Measurements from ENCODE around the gene PRSS33. TPM values are rescaled to one million over a fixed set of nuclear protein-coding genes. Genes with fewer than 3 reads are reported as not detected.
A peak's percentile ranks its signal among the peaks of the same experiment; 100 is the strongest.

PRSS33 gene
- polyA plus RNA-seq, 2 donors, result not detected

DNA sequence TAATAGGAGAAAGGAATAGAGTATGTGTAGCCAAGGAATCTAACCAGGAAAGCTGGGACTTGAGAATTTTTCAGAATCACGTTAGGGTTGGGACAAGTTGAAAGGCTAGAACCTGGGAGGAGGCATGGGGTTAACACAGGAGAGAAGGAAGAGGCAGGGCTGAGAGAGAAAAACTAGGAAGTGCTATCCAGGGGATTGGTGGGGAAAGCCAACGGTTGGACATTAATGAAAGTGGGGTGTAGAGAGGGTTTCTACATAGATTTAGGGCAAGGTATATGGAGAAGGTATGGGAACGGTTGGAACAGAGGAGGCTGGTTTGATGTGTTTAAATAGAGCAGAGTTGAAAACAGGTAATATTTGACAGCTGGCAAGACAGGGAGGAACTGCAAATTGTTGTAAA, 32.2 kb downstream of the PRSS33 start:
- Histone ChIP-seq H3K4me3 (ENCODE audit: low read depth in 1 of 2, low read length in 2 of 2) (peak overlapping the region in 1 of 2 donors; percentile 85), H3K4me1 (ENCODE audit: control insufficient read depth in 2 of 2, insufficient read depth in 2 of 2, low read length in 1 of 2) (peaks cover 2 to 6% of the 10 kb centered on the region in 2 donors), H3K27me3 (ENCODE audit: control insufficient read depth in 1 of 2, insufficient read depth in 2 of 2, low read length in 2 of 2) (no peaks in the 10 kb centered on the region), H3K9me3 (ENCODE audit: control insufficient read depth in 2 of 2, insufficient read depth in 1 of 2, low read depth in 1 of 2, low read length in 1 of 2) (peaks cover 0 to 2% of the 10 kb centered on the region in 2 donors), H3K36me3 (ENCODE audit: control insufficient read depth in 2 of 2, insufficient read depth in 2 of 2, low read length in 1 of 2) (peaks cover 16 to 25% of the 10 kb centered on the region in 2 donors), H3K27ac (ENCODE audit: low read depth in 2 of 2, low read length in 1 of 2) (no peak overlapping the region)
- WGBS, 2 donors, result 16 to 18% methylated on average over 3 of the region's 3 CpGs

DNA sequence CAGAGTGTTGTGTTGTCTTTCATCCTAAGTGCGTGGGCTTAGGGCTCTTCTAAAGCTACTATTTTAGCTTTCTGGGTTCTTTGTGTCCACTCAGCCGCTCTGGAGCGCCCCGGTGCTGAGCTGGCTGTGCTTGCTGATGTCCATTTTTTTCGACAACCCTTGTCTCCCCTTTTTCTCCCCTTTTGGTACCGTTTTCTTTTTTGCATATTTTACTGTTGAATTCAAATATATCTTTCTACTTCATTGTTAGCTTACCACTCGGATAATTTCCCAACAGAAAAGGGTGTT, 33.7 kb downstream of the PRSS33 start:
- Histone ChIP-seq H3K4me3 (ENCODE audit: low read depth in 1 of 2, low read length in 2 of 2) (peak overlapping the region; percentile 85 to 86), H3K9me3 (ENCODE audit: control insufficient read depth in 2 of 2, insufficient read depth in 1 of 2, low read depth in 1 of 2, low read length in 1 of 2) (peaks cover 0 to 2% of the 10 kb centered on the region in 2 donors), H3K36me3 (ENCODE audit: control insufficient read depth in 2 of 2, insufficient read depth in 2 of 2, low read length in 1 of 2) (peaks cover 10 to 16% of the 10 kb centered on the region in 2 donors), H3K27me3 (ENCODE audit: control insufficient read depth in 1 of 2, insufficient read depth in 2 of 2, low read length in 2 of 2) (no peaks in the 10 kb centered on the region), H3K4me1 (ENCODE audit: control insufficient read depth in 2 of 2, insufficient read depth in 2 of 2, low read length in 1 of 2) (peaks cover 2 to 6% of the 10 kb centered on the region in 2 donors), H3K27ac (ENCODE audit: low read depth in 2 of 2, low read length in 1 of 2) (peak overlapping the region; percentile 100)
- WGBS, 2 donors, result 3% methylated on average over 7 of the region's 7 CpGs

DNA sequence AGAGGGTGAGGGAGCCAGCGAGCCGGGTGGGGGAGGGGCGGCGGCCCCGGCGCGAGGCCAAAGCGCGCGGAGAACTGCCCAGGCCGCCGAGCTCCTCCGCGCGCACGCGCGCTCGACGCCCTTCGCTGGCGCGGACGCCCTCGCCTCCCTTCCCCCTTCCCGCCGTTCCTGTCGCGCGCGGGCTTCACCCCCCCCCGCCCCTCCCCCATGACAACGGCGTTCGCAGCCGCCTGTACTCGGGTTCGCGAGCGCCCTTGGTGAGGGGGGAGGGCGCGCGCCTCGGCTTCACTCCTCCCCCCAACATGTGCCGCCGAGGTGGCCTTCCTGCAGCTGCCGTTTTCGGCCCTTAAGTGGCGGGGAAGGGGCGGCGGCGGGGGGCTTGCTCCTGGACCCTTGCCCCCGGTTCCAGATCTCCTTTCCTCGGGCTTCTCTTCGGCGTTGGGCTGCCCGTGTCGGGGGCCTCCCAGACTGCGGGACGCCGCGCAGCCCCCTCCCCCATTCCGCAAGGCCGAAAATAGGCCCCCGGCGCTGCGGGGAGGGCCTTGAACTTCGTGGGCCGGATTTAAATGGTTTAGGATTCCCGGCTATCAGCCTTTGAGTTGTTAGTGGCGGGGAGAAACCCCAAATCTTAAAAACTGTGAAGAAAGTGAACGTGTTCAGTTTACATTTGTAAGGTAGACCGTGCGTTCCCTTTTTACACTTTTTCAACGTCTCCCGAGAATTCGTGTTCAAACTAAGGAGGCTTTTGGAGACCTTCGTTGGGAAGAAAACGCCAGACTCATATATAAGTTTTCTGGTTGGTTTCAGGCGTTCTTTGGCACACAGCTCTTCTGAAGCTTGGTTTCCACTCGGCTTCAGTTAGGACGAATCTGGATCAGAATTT, 34.3 kb downstream of the PRSS33 start:
- Histone ChIP-seq H3K36me3 (ENCODE audit: control insufficient read depth in 2 of 2, insufficient read depth in 2 of 2, low read length in 1 of 2) (peaks cover 7 to 15% of the 10 kb centered on the region in 2 donors), H3K27me3 (ENCODE audit: control insufficient read depth in 1 of 2, insufficient read depth in 2 of 2, low read length in 2 of 2) (no peaks in the 10 kb centered on the region), H3K27ac (ENCODE audit: low read depth in 2 of 2, low read length in 1 of 2) (peak overlapping the region; percentile 100), H3K4me1 (ENCODE audit: control insufficient read depth in 2 of 2, insufficient read depth in 2 of 2, low read length in 1 of 2) (peaks cover under 1 to 6% of the 10 kb centered on the region in 2 donors), H3K9me3 (ENCODE audit: control insufficient read depth in 2 of 2, insufficient read depth in 1 of 2, low read depth in 1 of 2, low read length in 1 of 2) (peaks cover 0 to 2% of the 10 kb centered on the region in 2 donors), H3K4me3 (ENCODE audit: low read depth in 1 of 2, low read length in 2 of 2) (peak overlapping the region; percentile 85 to 86)
- whole genome bisulfite sequencing, 2 donors, result 1% methylated on average over 46 to 81 of the region's 82 CpGs

DNA sequence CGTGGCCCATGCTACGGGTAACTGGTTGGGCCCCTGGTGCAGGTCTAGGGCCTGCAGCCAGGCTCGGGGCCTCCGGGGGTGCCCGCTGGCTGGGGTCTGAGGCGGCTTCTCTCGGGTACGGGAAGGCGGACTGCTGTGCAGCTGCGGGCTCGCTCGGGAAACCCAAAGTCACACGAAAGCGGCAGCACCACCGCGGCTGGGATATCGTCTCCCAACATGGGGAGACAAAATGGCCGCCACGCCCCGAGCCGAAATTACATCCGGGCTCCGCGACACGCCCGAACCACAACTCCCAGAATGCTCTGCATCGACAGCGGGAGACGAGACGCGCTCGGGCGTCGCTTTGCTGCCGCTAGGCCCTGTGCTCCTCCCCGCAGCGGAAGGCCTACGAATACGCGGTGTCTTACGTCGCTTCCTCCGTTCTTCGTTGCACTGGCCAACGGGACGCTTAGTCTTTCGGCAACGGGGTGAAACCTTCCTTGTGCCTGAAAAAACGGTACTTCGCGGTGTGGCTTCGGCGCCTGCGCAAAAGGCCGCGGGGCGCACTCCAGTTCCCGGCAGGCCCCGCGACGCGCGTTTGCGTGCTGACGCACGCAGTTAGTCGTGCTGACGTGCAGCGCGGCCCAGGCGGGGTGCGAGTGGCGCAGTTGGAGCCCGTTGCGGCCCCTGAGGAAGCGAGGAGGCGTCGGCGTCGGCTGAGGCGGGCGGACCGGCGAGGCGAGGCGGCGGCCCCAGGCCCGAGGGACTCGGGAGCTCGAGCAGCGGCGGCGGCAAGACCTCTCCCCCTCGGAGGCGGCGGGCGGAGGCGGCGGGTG, 35.1 kb downstream of the PRSS33 start, which contains the start of gene SRRM2:
Gene SRRM2, plus strand, starts transcription at position 604 of the 815 bp plus-strand sequence. CDS start 3,727 bp downstream, outside the sequence.
- H3K36me3 ChIP-seq (ENCODE audit: control insufficient read depth in 2 of 2, insufficient read depth in 2 of 2, low read length in 1 of 2), result peaks cover 3 to 7% of the 10 kb centered on the region in 2 donors
- H3K4me3 ChIP-seq (ENCODE audit: low read depth in 1 of 2, low read length in 2 of 2), result peak within 1 kb of the TSS; percentile 85 to 86
- peaks cover 0 to 6% of the 10 kb centered on the region in 2 donors for H3K4me1 ChIP-seq (ENCODE audit: control insufficient read depth in 2 of 2, insufficient read depth in 2 of 2, low read length in 1 of 2)
- WGBS, 2 donors, result 1 to 2% methylated on average over 74 to 99 of the region's 99 CpGs
- H3K9me3 ChIP-seq (ENCODE audit: control insufficient read depth in 2 of 2, insufficient read depth in 1 of 2, low read depth in 1 of 2, low read length in 1 of 2), result peaks cover 0 to 2% of the 10 kb centered on the region in 2 donors
- H3K27me3 ChIP-seq (ENCODE audit: control insufficient read depth in 1 of 2, insufficient read depth in 2 of 2, low read length in 2 of 2), result no peaks in the 10 kb centered on the region
- H3K27ac ChIP-seq (ENCODE audit: low read depth in 2 of 2, low read length in 1 of 2), result peak within 1 kb of the TSS; percentile 100

DNA sequence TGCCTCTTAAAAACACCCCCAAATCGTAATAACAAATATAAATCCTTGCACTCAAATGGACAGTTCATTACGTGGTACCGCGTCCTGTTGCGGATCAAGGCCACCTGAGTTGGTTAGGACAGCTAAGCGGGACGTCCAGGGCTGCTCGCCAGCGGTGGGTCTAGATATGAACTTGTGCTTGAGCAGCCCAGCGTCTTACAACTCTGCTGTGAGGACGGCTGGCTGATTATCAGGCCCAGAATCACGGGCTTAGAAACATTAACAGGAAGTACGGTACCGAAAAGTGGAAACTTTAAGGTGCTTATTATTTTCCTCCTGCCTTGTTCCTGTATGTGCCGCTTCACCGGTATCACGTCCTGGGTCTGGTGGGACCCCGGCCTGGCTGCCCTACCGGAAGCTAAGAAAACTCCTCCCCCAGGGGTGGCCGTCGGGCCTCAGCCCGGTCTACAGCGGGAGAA, 35.8 kb downstream of the PRSS33 start:
- Histone ChIP-seq H3K9me3 (ENCODE audit: control insufficient read depth in 2 of 2, insufficient read depth in 1 of 2, low read depth in 1 of 2, low read length in 1 of 2) (peaks cover 0 to 2% of the 10 kb centered on the region in 2 donors), H3K4me1 (ENCODE audit: control insufficient read depth in 2 of 2, insufficient read depth in 2 of 2, low read length in 1 of 2) (peaks cover 0 to 5% of the 10 kb centered on the region in 2 donors), H3K4me3 (ENCODE audit: low read depth in 1 of 2, low read length in 2 of 2) (peak overlapping the region; percentile 85 to 86), H3K36me3 (ENCODE audit: control insufficient read depth in 2 of 2, insufficient read depth in 2 of 2, low read length in 1 of 2) (peaks cover 3 to 6% of the 10 kb centered on the region in 2 donors), H3K27me3 (ENCODE audit: control insufficient read depth in 1 of 2, insufficient read depth in 2 of 2, low read length in 2 of 2) (no peaks in the 10 kb centered on the region), H3K27ac (ENCODE audit: low read depth in 2 of 2, low read length in 1 of 2) (peak overlapping the region; percentile 100)
- 56 to 57% methylated on average over 23 of the region's 23 CpGs for WGBS, 2 donors

DNA sequence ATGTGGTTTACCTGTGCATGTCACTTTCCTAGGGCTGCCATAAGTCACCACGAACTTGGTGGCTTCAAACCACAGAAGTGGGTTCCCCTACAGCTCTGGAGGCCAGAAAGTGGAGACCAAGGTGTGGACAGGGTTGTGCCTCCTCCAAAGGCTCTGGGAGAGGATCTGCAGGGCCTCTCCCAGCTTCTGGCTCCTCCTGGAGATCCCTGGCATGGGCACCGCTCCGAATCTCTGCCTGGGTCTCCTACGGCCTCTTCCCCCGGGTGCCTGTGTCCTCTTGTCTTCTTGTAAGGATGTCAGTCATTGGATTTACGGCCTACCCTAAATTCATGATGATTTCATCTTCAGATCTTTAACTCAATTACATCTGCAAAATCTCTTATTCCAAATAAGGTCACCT, 37.4 kb downstream of the PRSS33 start:
- Histone ChIP-seq H3K27ac (ENCODE audit: low read depth in 2 of 2, low read length in 1 of 2) (no peak overlapping the region), H3K4me1 (ENCODE audit: control insufficient read depth in 2 of 2, insufficient read depth in 2 of 2, low read length in 1 of 2) (no peaks in the 10 kb centered on the region), H3K9me3 (ENCODE audit: control insufficient read depth in 2 of 2, insufficient read depth in 1 of 2, low read depth in 1 of 2, low read length in 1 of 2) (peaks cover 0 to 2% of the 10 kb centered on the region in 2 donors), H3K4me3 (ENCODE audit: low read depth in 1 of 2, low read length in 2 of 2) (no peak overlapping the region), H3K36me3 (ENCODE audit: control insufficient read depth in 2 of 2, insufficient read depth in 2 of 2, low read length in 1 of 2) (no peaks in the 10 kb centered on the region), H3K27me3 (ENCODE audit: control insufficient read depth in 1 of 2, insufficient read depth in 2 of 2, low read length in 2 of 2) (no peaks in the 10 kb centered on the region)
- WGBS, 2 donors, result 91 to 95% methylated on average over 6 of the region's 6 CpGs

DNA sequence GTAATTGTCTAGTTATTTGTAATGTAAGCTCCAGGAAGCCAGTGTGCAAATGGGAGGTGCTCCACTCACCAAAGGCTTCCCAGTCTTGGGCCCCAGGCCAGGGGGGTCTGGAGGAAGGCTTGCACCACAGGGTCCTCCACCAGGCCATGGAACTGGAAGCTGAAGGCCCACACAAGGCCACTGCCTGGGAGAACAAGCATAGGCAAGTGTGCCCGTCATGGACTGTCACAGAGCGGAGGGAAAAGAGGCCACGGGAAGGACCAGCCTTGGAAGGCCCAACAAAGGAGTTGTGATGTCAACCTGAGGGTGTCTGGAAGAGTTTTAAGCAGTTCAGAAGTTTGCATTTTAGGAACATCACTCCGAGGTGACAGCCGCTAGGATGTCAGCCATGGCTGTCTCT, 37.9 kb downstream of the PRSS33 start:
- no peaks in the 10 kb centered on the region for H3K36me3 ChIP-seq (ENCODE audit: control insufficient read depth in 2 of 2, insufficient read depth in 2 of 2, low read length in 1 of 2)
- H3K4me3 ChIP-seq (ENCODE audit: low read depth in 1 of 2, low read length in 2 of 2), result no peak overlapping the region
- H3K27me3 ChIP-seq (ENCODE audit: control insufficient read depth in 1 of 2, insufficient read depth in 2 of 2, low read length in 2 of 2), result no peaks in the 10 kb centered on the region
- peaks cover 0 to 2% of the 10 kb centered on the region in 2 donors for H3K9me3 ChIP-seq (ENCODE audit: control insufficient read depth in 2 of 2, insufficient read depth in 1 of 2, low read depth in 1 of 2, low read length in 1 of 2)
- WGBS, 2 donors, result 97 to 98% methylated on average over 5 of the region's 5 CpGs
- H3K4me1 ChIP-seq (ENCODE audit: control insufficient read depth in 2 of 2, insufficient read depth in 2 of 2, low read length in 1 of 2), result no peaks in the 10 kb centered on the region
- no peak overlapping the region for H3K27ac ChIP-seq (ENCODE audit: low read depth in 2 of 2, low read length in 1 of 2)

DNA sequence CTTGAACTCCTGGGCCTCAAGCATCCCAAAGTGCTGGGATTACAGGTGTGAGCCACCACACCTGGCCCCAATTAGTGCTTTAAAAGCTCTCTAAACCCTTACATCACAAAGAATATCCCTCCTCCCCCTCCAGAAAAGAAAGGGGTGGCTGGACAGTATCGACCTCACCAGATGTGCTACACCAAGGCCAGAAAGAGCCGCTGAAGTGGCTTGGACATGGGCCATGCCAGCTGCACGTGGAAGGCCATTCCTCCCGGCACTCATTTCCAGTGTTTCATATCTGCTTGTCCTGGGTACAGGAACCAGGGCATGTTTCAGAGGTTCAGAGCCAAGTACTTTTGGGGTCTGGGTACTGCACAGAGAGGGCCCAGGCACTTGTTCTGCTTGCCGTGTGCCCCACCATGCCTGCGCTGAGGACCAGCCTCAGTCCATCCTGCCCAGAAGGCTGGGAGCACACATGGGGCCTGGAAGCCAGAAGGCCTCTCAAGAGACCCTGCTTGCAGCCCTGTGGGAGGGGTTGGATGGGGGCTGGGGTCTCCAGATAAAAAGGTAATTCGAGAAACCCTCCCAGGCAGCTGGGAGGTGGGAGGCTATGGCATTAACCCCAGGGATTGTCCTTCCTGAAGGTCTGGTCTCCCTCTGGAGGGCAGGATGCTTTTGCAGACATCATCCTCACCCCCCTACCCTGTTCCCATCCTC, 38.5 kb downstream of the PRSS33 start:
- WGBS, 2 donors, result 88 to 93% methylated on average over 7 of the region's 7 CpGs
- Histone ChIP-seq H3K36me3 (ENCODE audit: control insufficient read depth in 2 of 2, insufficient read depth in 2 of 2, low read length in 1 of 2) (no peaks in the 10 kb centered on the region), H3K4me3 (ENCODE audit: low read depth in 1 of 2, low read length in 2 of 2) (no peak overlapping the region), H3K4me1 (ENCODE audit: control insufficient read depth in 2 of 2, insufficient read depth in 2 of 2, low read length in 1 of 2) (no peaks in the 10 kb centered on the region), H3K27me3 (ENCODE audit: control insufficient read depth in 1 of 2, insufficient read depth in 2 of 2, low read length in 2 of 2) (no peaks in the 10 kb centered on the region), H3K9me3 (ENCODE audit: control insufficient read depth in 2 of 2, insufficient read depth in 1 of 2, low read depth in 1 of 2, low read length in 1 of 2) (peaks cover 0 to 2% of the 10 kb centered on the region in 2 donors), H3K27ac (ENCODE audit: low read depth in 2 of 2, low read length in 1 of 2) (no peak overlapping the region)

DNA sequence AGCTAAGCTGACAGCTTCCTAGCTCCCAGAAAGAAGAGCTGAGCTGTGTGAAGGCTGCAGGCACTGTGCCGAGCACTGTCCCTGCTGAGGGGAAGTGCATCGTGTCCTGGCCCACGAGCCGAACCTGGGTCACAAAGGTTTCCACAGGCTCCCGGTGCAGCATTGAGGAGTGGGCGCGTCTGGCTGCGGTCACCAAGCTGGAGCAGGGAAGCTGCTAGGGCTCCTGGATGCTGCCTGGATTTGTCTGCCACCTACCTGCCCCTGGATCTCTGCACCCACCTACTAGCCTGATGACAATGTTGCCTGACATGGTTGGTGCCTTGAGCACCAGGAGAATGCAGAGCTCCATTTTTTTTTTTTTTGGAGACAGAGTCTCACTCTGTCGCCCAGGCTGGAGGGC, 41.4 kb downstream of the PRSS33 start:
- no peak overlapping the region for H3K27ac ChIP-seq (ENCODE audit: low read depth in 2 of 2, low read length in 1 of 2)
- H3K27me3 ChIP-seq (ENCODE audit: control insufficient read depth in 1 of 2, insufficient read depth in 2 of 2, low read length in 2 of 2), result no peaks in the 10 kb centered on the region
- H3K4me1 ChIP-seq (ENCODE audit: control insufficient read depth in 2 of 2, insufficient read depth in 2 of 2, low read length in 1 of 2), result no peaks in the 10 kb centered on the region
- no peaks in the 10 kb centered on the region for H3K9me3 ChIP-seq (ENCODE audit: control insufficient read depth in 2 of 2, insufficient read depth in 1 of 2, low read depth in 1 of 2, low read length in 1 of 2)
- no peak overlapping the region for H3K4me3 ChIP-seq (ENCODE audit: low read depth in 1 of 2, low read length in 2 of 2)
- WGBS, 2 donors, result 85 to 89% methylated on average over 9 of the region's 9 CpGs
- no peaks in the 10 kb centered on the region for H3K36me3 ChIP-seq (ENCODE audit: control insufficient read depth in 2 of 2, insufficient read depth in 2 of 2, low read length in 1 of 2)
